ENCODE results near the gene BRD1. TPM values are rescaled to one million over a fixed set of nuclear protein-coding genes. Genes with fewer than 3 reads are reported as not detected.
A peak's percentile ranks its signal among the peaks of the same experiment; 100 is the strongest.
"Not testable (repeated sequence)": the region's sequence is repeated elsewhere in the genome, so short reads cannot be mapped to it uniquely, and the experiment has no call there.

The BRD1 gene
- total and polyA plus RNA-seq, 9 of the 15 experiments (the other 6 are each of a cell fraction or from before 2014, with no cell fraction given): 0.42 to 17.6 (median 5.5) TPM

GRCh38 chr22:49852898-49853894 is 25.5 kb upstream of the BRD1 start, which contains the start of gene ZBED4 (continued):
- no peak for TF ChIP-seq ATF3 (IDR thresholded peaks at IDR 0.05)
- no peak for TF ChIP-seq ATF3 (CRISPR knock-in tag; conservative IDR thresholded peaks at IDR 0.05)

GRCh38 chr22:49852568-49852897 is 24.9 kb upstream of the BRD1 start:
- peaks cover 32% of the 10 kb centered on the region for H3K79me2 ChIP-seq (ENCODE audit: control insufficient read depth, insufficient read depth, low read length)
- H3K9me3 ChIP-seq (replicated peaks; ENCODE audit: control insufficient read depth, insufficient read depth, low read depth, low read length); BruUV-seq (replicated peaks); in situ Hi-C loops (cut with MboI); DNase-seq (ENCODE audit: extremely low read depth in 1 of 4, low spot score in 3 of 4); ATAC-seq; H3K9me1 ChIP-seq (ENCODE audit: control insufficient read depth, insufficient read depth, low read length); POLR2A ChIA-PET; intact Hi-C loops (cut with micrococcal nuclease); FAIRE-seq; CTCF ChIA-PET (ENCODE audit: low intra/inter-chr PET ratio): not testable (repeated sequence)
- peaks cover 11 to 63% of the 10 kb centered on the region in 2 experiments; a peak in 4 of 5 replicates for H3K4me1 ChIP-seq (replicated peaks in 1 of 2; ENCODE audit: control insufficient read depth in 2 of 2, insufficient read depth in 2 of 2, low read length in 2 of 2)
- peaks cover 8 to 13% of the 10 kb centered on the region in 2 experiments; a peak in 4 of 5 replicates for H3K27me3 ChIP-seq (ENCODE audit: control insufficient read depth in 2 of 2, insufficient read depth in 2 of 2, low read length in 2 of 2)
- 63% methylated on average over 12 of the region's 13 CpGs for WGBS (ENCODE audit: insufficient coverage, low coverage, missing lambda C conversion rate)
- H3K9ac ChIP-seq (ENCODE audit: insufficient read depth in 1 of 2, low read depth in 2 of 2, low read length in 2 of 2): peak overlapping the region; percentile 85 to 95
- H3K4me2 ChIP-seq (ENCODE audit: insufficient read depth, low read length): peak overlapping the region; percentile 82
- peaks cover 13% of the 10 kb centered on the region for H4K20me1 ChIP-seq (replicated peaks; ENCODE audit: control insufficient read depth, insufficient read depth, low read length)
- H3K4me3 ChIP-seq: peak overlapping the region; percentile 66
- peaks cover 14% of the 10 kb centered on the region; the same call in 1 of the 3 replicates for H3K36me3 ChIP-seq (ENCODE audit: control insufficient read depth, insufficient read depth, low read length)
- H3K27ac ChIP-seq (ENCODE audit: extremely low read depth, low read depth, low read length): peak overlapping the region; percentile 89; the same call in 1 of the 3 replicates
- peak overlapping the region; percentile 89 for H2AFZ ChIP-seq (ENCODE audit: low read depth, low read length)

Data from K562 (cell line).